H1 (cell line): ENCODE measurements around the gene CCDC196. TPM values are rescaled to one million over a fixed set of nuclear protein-coding genes. Genes with fewer than 3 reads are reported as not detected.

ENCODE experiments used
- KDM4A ChIP-seq: IDR thresholded peaks from one replicate; pipeline ENCODE4 v1.7.1; 2012; ENCODE audit warnings: low read depth, mild to moderate bottlenecking, moderate library complexity, low read length, inconsistent platforms; ENCODE audit not compliant: severe bottlenecking
- YY1 ChIP-seq: IDR thresholded peaks from 2 replicates; pipeline ENCODE4 v1.6.1; 2011; ENCODE audit warnings: low read depth, mild to moderate bottlenecking, low read length
- polyA plus RNA-seq, 7 experiments: library from polyadenylated mRNA; depleted of rRNA in 3 of 7; stranded (reverse) in 5 of 7; unstranded in 2 of 7; fragments of >200 nt in 5 of 7; fragments of 200-250 nt in 2 of 7; gene quantifications; 1 replicate in 5 of 7; 2 replicates in 1 of 7; 4 replicates in 1 of 7; pipeline versions ENCODE4 v1.2.1 to v1.2.3, GENCODE V29; 2011 to 2013; ENCODE audit warnings: missing spikeins in 2 of 7, mixed read lengths in 2 of 7
- total RNA-seq: library from RNA; stranded (reverse); fragmentation: NEBNext Ultra II Directional; extraction: Animal tissue kit (Norgen Biotek cat#: 25700); gene quantifications from 2 replicates; pipeline ENCODE4 v1.2.1, GENCODE V29; 2021

CCDC196 gene
- total and polyA plus RNA-seq, 2 of the 8 experiments (the other 6 are each of a cell fraction or from before 2014, with no cell fraction given), result not detected

- TF ChIP-seq KDM4A (no peak), YY1 (no peak)
Observed at GRCh38 chr14:66472251-66472650, 13.9 kb upstream of the CCDC196 start (continued).
